Natural killer cell treated with Interleukin-12 subunit alpha and Interleukin-12 subunit beta and Interleukin-15 and Interleukin-18, amount 100 ng/mL, for 72 hours (primary cell): ENCODE results near the gene DRC7. TPM values are rescaled to one million over a fixed set of nuclear protein-coding genes. Genes with fewer than 3 reads are reported as not detected.

Experiments used
- ATAC-seq, 2 donors: fragments of 150-1000 bp; cut with Tn5 transposase in 1 of 2; sonication (Bioruptor Pico), chemical (Tn5 transposase) in 1 of 2; 2 replicates each; pipeline ENCODE4 v1.10.0; 2021
- DNase-seq: peaks from one replicate; pipeline ENCODE4 v3.0.0; 2022; ENCODE audit warnings: low spot score
- H3K27ac Mint-ChIP-seq, 2 donors: 1 replicate in 1 of 2; 2 replicates in 1 of 2; pipeline ENCODE4 v1.8.0; 2022; ENCODE audit warnings: mixed read lengths in 2 of 2, mild to moderate bottlenecking in 1 of 2, moderate library complexity in 1 of 2
- H3K27me3 Mint-ChIP-seq, 2 donors: 1 replicate in 1 of 2; 2 replicates in 1 of 2; pipeline ENCODE4 v1.8.0; 2022; ENCODE audit warnings: mixed read lengths in 2 of 2
- H3K36me3 Mint-ChIP-seq: one replicate; pipeline ENCODE4 v1.8.0; 2022; ENCODE audit warnings: mixed read lengths
- H3K4me1 Mint-ChIP-seq, 2 donors: 1 replicate in 1 of 2; 2 replicates in 1 of 2; pipeline ENCODE4 v1.8.0; 2022; ENCODE audit warnings: low read depth in 2 of 2, mixed read lengths in 2 of 2, mild to moderate bottlenecking in 1 of 2
- H3K4me3 Mint-ChIP-seq: one replicate; pipeline ENCODE4 v1.8.0; 2022; ENCODE audit warnings: mixed read lengths
- H3K9me3 Mint-ChIP-seq: 2 replicates; pipeline ENCODE4 v1.8.0; 2022; ENCODE audit warnings: mixed read lengths
- total RNA-seq, 2 donors: library from RNA; stranded (reverse); gene quantifications; one replicate each; pipeline ENCODE4 v1.2.3, GENCODE V29; 2022

The DRC7 gene
- total RNA-seq, 2 donors from 2014 or later: not detected

DNA sequence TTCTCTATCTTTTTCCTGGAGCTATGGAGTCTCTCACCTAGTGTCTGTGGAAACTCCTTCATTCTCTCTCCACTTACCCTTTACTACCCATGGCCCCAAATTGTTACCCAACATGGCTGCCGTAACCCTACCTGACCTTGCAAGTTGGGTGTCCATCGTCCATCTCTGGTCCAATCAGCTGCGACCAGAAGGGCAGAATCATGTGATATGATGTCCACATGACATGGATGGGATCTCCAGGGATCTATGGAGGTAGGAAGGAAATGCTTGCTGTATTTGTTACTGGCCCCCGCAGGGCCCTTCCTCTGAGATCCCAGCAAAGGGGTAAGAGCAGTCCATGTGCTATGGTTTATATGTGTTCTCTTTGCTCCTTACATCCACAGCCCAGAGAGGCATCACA lies 8.0 kb upstream of the DRC7 start:
- ATAC-seq (no peak), DNase-seq (no peak)
- H3K36me3 Mint-ChIP-seq: no peaks in the 10 kb centered on the region
- H3K27me3 Mint-ChIP-seq: no peaks in the 10 kb centered on the region
- H3K27ac Mint-ChIP-seq: peak overlapping the region; percentile 82 to 95
- no peak overlapping the region for H3K4me3 Mint-ChIP-seq
- peaks cover 28 to 31% of the 10 kb centered on the region in 2 donors for H3K4me1 Mint-ChIP-seq
- H3K9me3 Mint-ChIP-seq: no peaks in the 10 kb centered on the region

DNA sequence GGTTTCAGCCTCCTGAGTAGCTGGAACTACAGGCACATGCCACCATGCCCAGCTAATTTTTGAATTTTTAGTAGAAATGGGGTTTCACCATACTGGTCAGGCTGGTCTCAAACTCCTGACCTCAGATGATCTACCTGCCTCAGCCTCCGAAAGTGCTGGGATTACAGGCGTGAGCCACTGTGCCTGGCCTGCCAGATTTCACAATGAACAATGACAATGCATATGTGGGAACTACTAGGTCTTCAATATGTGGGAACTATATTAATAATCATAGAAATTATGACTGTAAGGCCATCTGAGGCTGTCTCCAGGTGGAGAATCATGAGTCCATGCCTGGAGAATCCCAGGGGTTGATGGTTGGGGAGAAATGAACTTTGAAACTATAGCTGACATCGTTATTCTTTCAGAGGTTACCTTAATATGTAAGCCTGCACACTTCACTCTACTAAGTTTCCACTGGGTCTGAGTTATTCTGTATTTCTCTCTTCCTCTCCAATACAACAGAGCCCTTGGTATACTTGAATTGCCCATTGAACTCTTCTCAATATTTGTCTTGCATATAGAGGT lies 7.2 kb upstream of the DRC7 start:
- DNase-seq (no peak), ATAC-seq (no peak)
- H3K9me3 Mint-ChIP-seq: no peaks in the 10 kb centered on the region
- H3K4me1 Mint-ChIP-seq: peaks cover 28 to 31% of the 10 kb centered on the region in 2 donors
- H3K4me3 Mint-ChIP-seq: no peak overlapping the region
- peak overlapping the region; percentile 82 to 95 for H3K27ac Mint-ChIP-seq
- no peaks in the 10 kb centered on the region for H3K36me3 Mint-ChIP-seq
- no peaks in the 10 kb centered on the region for H3K27me3 Mint-ChIP-seq

DNA sequence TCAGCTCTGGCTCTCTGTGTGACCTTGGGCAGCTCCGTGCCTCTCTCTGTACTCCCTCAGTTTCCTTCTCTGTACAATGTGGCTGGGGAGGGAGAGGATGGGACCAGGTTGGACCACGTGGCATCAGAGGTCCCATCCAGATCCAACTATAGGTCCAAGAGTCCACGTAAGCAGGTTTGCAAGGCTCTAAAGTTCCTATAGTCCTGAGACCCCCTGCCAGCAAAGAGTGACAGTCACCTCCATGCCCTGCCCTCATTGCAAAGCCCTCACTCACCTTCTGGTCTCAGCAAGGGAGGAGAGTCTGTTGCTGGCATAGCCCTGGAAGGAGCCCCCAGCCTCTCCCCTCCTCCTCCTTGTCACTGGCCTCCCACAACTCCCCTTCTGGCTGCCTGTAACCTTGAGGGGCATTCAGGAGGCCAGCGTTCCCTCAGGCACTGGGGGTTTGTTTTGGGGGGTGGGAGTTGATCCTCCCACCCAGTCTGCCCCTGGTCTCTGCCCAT lies 6.1 kb upstream of the DRC7 start:
- H3K27ac Mint-ChIP-seq: peak overlapping the region; percentile 82 to 95

DNA sequence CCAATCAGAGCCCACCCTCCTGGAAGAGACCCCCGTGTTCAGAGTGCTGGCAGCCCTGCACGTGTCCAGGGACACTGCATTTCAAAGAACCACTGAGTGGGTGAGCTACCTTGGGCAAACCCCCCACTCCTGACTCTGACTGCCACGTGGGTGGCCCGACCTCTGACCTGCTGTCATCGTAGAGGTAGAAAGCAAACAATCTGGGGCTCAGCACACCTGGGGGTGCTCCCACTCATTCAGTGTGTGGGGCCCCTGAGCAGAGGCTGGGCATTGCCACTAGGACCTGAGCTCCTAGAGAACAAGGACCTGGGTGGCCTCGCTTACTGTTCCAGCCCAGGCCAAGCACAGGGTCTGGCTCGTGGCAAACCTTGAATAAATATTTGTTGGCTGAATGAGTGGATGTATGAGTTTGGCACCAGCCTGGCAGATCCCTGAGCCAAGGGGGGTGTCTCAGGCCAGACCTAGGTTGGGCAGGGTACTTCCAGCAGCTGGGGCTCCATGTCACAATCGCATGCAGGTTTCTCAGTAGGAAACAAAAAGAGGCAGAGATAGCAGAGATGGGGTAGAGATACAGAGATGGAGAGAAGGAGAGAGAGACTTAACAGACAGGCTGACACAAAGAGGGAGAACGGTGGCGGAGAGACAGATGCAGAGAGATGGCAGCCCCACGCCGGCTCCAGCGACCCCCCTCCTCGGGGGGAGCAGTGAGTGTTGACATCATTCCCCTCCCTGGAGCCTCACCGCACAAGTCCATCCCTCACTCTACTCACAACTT lies 5.4 kb upstream of the DRC7 start:
- H3K36me3 Mint-ChIP-seq: no peaks in the 10 kb centered on the region
- peak in 1 of 2 donors; percentile 1 for ATAC-seq
- H3K27ac Mint-ChIP-seq: peak overlapping the region; percentile 82 to 95
- H3K27me3 Mint-ChIP-seq: no peaks in the 10 kb centered on the region
- H3K4me1 Mint-ChIP-seq: peaks cover 28 to 31% of the 10 kb centered on the region in 2 donors
- DNase-seq: no peak
- H3K4me3 Mint-ChIP-seq: peak overlapping the region; percentile 59
- no peaks in the 10 kb centered on the region for H3K9me3 Mint-ChIP-seq

More for the DNA sequence above, 6.1 kb upstream of the DRC7 start:
- Mint-ChIP-seq H3K4me3 (no peak overlapping the region), H3K27me3 (no peaks in the 10 kb centered on the region), H3K36me3 (no peaks in the 10 kb centered on the region), H3K9me3 (no peaks in the 10 kb centered on the region), H3K4me1 (peaks cover 28 to 31% of the 10 kb centered on the region in 2 donors)
- no peak for DNase-seq
- ATAC-seq: no peak

DNA sequence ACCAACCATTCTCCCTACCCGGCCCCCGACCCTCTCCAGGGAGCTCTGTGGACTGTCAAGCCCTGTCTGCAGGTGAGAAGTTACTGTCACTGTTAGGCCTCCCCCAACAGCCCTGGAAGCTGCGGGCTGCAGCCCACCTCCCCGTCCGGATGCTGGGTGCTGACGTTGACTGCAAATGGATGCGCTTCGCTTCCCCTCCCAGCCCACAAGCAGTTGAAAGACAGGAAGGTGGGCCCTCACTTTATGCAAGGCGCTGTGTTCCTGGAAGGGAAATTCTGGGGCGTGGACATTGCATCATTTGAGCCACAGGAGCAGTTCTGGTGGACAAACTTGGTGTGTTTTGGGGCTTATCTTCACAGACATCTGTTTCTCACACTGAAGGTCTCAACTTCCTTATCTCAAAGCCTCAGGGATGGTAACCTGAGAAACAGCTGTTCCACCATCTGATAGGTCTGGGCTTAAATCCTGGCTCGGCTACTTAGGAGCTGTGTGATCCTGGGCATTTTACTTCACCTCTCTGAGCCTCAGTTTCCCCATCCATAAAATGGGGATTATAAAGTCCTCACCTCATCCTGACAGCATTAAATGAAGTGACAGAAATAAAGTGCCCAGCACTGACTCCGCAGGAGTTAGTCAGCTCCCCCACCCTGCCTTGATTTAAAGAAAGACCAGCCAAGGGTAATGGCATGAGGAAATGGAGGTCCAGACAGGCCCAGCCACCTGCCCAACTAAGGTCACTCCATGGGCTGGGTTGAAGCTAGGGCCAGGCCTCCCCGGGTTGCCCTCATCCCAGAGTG lies 4.6 kb upstream of the DRC7 start:
- Mint-ChIP-seq H3K36me3 (no peaks in the 10 kb centered on the region), H3K9me3 (no peaks in the 10 kb centered on the region), H3K4me3 (peak overlapping the region; percentile 59), H3K4me1 (peaks cover 32 to 35% of the 10 kb centered on the region in 2 donors), H3K27me3 (no peaks in the 10 kb centered on the region), H3K27ac (peak overlapping the region; percentile 82 to 95)
- peak; percentile 84 to 87 for ATAC-seq
- DNase-seq: peak; percentile 84

DNA sequence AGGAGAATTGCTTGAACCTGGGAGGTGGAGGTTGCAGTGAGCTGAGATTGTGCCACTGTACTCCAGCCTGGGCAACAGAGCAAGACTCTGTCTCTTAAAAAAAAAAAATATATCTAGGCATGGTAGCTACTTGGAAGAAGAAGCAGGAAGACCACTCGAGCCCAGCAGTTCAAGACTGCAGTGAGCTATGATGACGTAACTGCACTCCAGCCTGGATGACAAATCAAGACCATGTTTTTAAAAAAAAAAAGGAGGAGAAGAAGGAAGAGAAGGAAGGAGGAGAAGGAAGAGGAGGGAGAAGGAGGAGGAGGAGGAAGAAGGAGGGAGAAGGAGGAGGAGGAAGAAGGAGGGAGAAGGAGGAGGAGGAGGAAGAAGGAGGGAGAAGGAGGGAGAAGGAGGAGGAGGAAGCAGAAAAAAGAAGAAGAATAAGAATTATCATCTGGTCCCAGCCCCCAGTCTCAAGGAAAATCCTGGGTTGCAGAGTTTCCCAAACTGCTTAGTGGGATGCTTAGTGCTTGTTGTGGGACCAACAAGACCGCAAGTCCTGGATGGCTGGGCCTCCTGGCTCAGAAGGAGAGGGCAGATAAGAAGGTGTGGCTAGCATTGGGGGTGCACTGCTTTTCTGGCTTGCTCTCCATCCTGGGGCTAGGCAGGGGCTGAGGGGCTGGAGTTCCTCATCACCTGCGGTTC lies 3.7 kb upstream of the DRC7 start:
- no peaks in the 10 kb centered on the region for H3K27me3 Mint-ChIP-seq
- ATAC-seq (no peak), DNase-seq (no peak)
- no peaks in the 10 kb centered on the region for H3K9me3 Mint-ChIP-seq
- H3K27ac Mint-ChIP-seq: peak overlapping the region; percentile 82 to 95
- peaks cover 36 to 41% of the 10 kb centered on the region in 2 donors for H3K4me1 Mint-ChIP-seq
- no peaks in the 10 kb centered on the region for H3K36me3 Mint-ChIP-seq
- peak overlapping the region; percentile 59 for H3K4me3 Mint-ChIP-seq

DNA sequence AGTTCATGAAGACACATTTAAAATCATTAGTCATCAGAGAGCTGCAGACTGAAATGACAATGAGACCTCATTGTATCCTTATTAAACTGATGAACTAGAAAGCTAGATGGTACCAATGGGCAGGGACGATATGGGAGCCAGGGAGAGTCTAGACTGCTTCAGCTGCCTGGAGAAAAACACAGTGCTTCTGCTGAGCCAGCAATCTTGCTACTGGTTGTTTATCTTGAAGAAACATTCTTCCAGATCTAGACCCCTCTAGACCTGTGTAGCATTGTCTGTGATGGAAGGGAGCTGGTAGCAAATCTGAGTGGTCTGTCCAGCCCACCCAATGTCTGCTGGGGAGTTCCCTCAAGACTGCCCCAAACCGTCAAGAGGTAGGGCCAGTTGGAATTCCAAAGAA lies 2.0 kb upstream of the DRC7 start:
- Mint-ChIP-seq H3K9me3 (no peaks in the 10 kb centered on the region), H3K4me3 (no peak overlapping the region), H3K27ac (no peak overlapping the region), H3K4me1 (peaks cover 36 to 41% of the 10 kb centered on the region in 2 donors), H3K36me3 (no peaks in the 10 kb centered on the region), H3K27me3 (no peaks in the 10 kb centered on the region)
- DNase-seq (no peak), ATAC-seq (no peak)

DNA sequence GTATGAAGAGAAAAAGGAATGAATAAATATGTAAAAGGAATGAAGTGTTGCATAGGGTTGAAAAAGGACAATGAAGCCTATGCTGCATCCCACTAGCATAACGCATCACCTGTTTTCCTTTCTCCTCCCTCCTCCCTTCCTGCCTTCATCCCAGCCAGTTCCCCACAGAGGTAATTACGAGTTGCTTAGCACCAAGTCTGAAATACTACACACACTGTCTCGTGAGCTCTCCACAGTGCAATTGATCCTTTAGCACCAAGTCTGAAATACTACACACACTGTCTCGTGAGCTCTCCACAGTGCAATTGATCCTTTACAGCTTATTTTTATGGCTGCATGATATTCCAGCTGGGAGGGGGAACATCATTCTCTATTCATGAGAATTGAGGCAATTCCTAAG lies 1.1 kb upstream of the DRC7 start:
- no peak for DNase-seq
- no peak overlapping the region for H3K4me3 Mint-ChIP-seq
- H3K9me3 Mint-ChIP-seq: no peaks in the 10 kb centered on the region
- H3K4me1 Mint-ChIP-seq: peaks cover 30 to 32% of the 10 kb centered on the region in 2 donors
- H3K27ac Mint-ChIP-seq: no peak overlapping the region
- H3K36me3 Mint-ChIP-seq: no peaks in the 10 kb centered on the region
- H3K27me3 Mint-ChIP-seq: no peaks in the 10 kb centered on the region
- no peak for ATAC-seq

DNA sequence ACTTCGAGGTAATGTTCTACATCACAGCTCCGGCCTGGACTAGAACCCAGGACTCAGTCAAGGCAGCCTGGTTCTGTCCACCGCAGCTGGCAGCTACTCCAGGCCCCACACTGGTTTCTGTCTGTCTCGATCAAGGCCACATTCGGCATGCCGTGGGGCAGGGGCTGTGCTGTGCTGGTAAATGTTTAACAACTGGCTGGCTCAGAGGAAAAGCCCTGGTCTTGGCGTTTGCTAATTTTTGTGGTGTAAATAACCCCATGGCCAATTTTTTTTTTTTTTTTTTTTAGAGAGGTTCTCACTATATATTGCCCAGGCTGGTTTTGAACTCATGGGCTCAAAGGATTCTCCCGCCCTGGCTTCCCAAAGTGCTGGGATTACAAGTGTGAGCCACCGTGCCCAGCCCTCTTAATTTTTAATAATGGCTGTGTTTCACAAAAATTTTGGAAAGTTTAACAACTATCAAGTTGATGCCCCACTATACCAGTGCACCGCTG lies 328 bp upstream of the DRC7 start:
- Mint-ChIP-seq H3K4me3 (no peak overlapping the region), H3K27ac (peak overlapping the region; percentile 50 to 67), H3K27me3 (no peaks in the 10 kb centered on the region), H3K9me3 (no peaks in the 10 kb centered on the region), H3K4me1 (peaks cover 27% of the 10 kb centered on the region in 2 donors), H3K36me3 (no peaks in the 10 kb centered on the region)
- ATAC-seq (no peak), DNase-seq (no peak)

DNA sequence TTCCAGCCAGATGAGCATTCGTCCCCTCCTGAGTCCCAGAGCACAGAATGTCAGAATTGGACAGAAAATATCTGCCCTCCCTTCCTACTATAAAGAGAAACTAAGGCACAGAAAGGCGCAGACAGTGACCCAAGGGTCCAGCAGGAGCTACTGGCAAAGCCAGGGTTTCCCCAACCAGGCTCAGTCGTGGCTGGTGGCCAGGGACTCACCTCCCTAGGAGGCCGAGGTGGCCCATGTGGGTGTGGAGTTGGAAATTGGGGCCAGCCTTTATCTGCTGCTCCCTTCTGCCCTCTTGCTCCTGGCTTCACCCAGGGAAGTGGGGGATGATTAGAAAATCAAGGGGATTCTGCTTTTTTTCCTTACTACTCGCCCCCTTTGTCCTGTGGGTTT lies 1.1 kb downstream of the DRC7 start:
- peaks cover 13% of the 10 kb centered on the region in 2 donors for H3K4me1 Mint-ChIP-seq
- ATAC-seq (no peak), DNase-seq (no peak)
- H3K27ac Mint-ChIP-seq: peak overlapping the region; percentile 50 to 67
- no peaks in the 10 kb centered on the region for H3K36me3 Mint-ChIP-seq
- H3K27me3 Mint-ChIP-seq: no peaks in the 10 kb centered on the region
- H3K4me3 Mint-ChIP-seq: no peak overlapping the region
- no peaks in the 10 kb centered on the region for H3K9me3 Mint-ChIP-seq

DNA sequence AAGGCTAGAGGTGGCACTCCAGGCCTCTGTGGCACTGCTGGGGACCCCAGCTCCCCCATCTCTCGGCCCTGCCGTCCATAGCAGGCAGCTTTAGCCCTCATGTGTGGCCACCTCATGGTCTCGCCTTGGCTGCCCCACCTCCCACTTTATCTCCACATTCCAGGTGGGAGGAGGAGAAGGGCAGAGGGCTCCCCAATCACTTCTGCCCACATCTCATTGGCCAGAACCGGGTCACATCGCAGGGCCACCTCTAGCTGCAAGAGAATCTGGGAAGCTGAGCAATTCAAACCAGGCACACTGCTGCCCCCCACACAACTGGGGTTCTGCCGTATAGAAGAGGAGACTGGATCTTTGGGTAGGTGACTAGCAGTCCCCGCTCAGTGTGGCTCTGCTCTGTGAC lies 1.6 kb downstream of the DRC7 start:
- no peaks in the 10 kb centered on the region for H3K27me3 Mint-ChIP-seq
- DNase-seq (no peak), ATAC-seq (no peak)
- no peak overlapping the region for H3K4me3 Mint-ChIP-seq
- no peaks in the 10 kb centered on the region for H3K9me3 Mint-ChIP-seq
- no peak overlapping the region for H3K27ac Mint-ChIP-seq
- H3K36me3 Mint-ChIP-seq: no peaks in the 10 kb centered on the region
- peaks cover 9 to 10% of the 10 kb centered on the region in 2 donors for H3K4me1 Mint-ChIP-seq

DNA sequence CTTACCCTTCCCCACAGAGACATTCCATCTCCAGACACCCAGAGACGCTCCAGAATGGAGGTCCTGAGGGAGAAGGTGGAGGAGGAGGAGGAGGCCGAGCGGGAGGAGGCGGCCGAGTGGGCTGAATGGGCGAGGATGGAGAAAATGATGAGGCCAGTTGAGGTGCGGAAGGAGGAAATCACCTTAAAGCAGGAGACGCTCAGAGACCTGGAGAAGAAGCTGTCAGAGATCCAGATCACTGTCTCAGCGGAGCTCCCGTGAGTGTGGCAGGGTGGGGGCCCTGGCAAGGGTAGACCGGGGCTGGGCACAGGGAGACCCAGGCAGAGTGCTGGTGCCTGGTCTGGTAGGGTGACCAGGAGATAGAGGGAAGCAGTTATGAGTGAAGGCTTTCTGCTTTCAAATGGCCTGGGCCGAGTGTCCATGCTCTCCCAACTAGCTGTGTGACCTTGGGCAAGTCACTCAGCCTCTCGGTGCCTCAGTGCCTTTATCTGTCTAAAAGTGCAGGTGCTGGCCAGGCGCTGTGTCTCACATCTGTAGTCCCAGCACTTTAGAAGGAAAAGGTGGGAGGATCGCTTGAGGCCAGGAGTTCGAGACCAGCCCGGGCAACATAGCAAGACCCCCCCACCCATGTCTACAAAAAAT lies 3.4 kb downstream of the DRC7 start:
- no peak overlapping the region for H3K27ac Mint-ChIP-seq
- no peaks in the 10 kb centered on the region for H3K9me3 Mint-ChIP-seq
- H3K27me3 Mint-ChIP-seq: no peaks in the 10 kb centered on the region
- DNase-seq (no peak), ATAC-seq (peak in 1 of 2 donors; percentile 30)
- no peaks in the 10 kb centered on the region for H3K36me3 Mint-ChIP-seq
- peaks cover 9 to 10% of the 10 kb centered on the region in 2 donors for H3K4me1 Mint-ChIP-seq
- no peak overlapping the region for H3K4me3 Mint-ChIP-seq
